PC-9 (cell line): ENCODE data around the gene PLEKHA5. TPM values are rescaled to one million over a fixed set of nuclear protein-coding genes. Genes with fewer than 3 reads are reported as not detected.
"Not testable (repeated sequence)": the region's sequence is repeated elsewhere in the genome, so short reads cannot be mapped to it uniquely, and the experiment has no call there.

Experiments
- BruUV-seq: library from RNA; stranded (reverse); fragments of 400-500 nt; replicated peaks from 2 replicates; lab custom pipeline; 2021; lab: Mats Ljungman, UMichigan
- CTCF ChIA-PET: fragments of 300-600 bp; sonication (Branson Sonifier 250); formaldehyde crosslinking; loops from one replicate; lab custom pipeline; 2022; ENCODE audit warnings: antibody characterized with exemption; lab: Charles Lee
- POLR2A ChIA-PET: fragments of 300-600 bp; sonication (Branson Sonifier 250); formaldehyde crosslinking; loops from one replicate; lab custom pipeline; 2022; ENCODE audit warnings: antibody characterized with exemption; ENCODE audit not compliant: unreplicated experiment; lab: Charles Lee
- DNase-seq, 2 experiments: peaks; one replicate each; pipeline versions ENCODE4 v3.0.0 to v3.0.0-alpha.2; 2015 to 2022; ENCODE audit warnings: mixed read lengths in 1 of 2
- H2AFZ ChIP-seq: fragments of 200-600 bp; sonication (generic); 2 replicates; pipeline ENCODE4 v1.8.1; 2017; ENCODE audit warnings: antibody characterized with exemption
- H3F3A ChIP-seq: fragments of 200-600 bp; sonication (generic); 2 replicates; pipeline ENCODE4 v1.8.1; 2017; ENCODE audit warnings: antibody characterized with exemption, mild to moderate bottlenecking, low read depth; ENCODE audit not compliant: insufficient read depth
- H3K27ac ChIP-seq: fragments of 200-600 bp; sonication (generic); 2 replicates; pipeline ENCODE4 v1.6.1; 2016; ENCODE audit warnings: mixed run types
- H3K27me3 ChIP-seq: fragments of 200-600 bp; sonication (generic); 2 replicates; pipeline ENCODE4 v1.6.1; 2016; ENCODE audit warnings: low read depth, mixed run types; ENCODE audit not compliant: insufficient read depth
- H3K36me3 ChIP-seq: fragments of 200-600 bp; sonication (generic); 2 replicates; pipeline ENCODE4 v1.6.1; 2016; ENCODE audit warnings: low read depth, mixed run types
- H3K4me1 ChIP-seq: fragments of 200-600 bp; sonication (generic); replicated peaks from 2 replicates; pipeline ENCODE4 v1.6.1; 2016; ENCODE audit warnings: mixed run types; ENCODE audit not compliant: insufficient read depth
- H3K4me2 ChIP-seq: fragments of 200-600 bp; sonication (generic); 2 replicates; pipeline ENCODE4 v1.6.1; 2017; ENCODE audit warnings: mixed run types
- H3K4me3 ChIP-seq: fragments of 200-600 bp; sonication (generic); 2 replicates; pipeline ENCODE4 v1.6.1; 2016; ENCODE audit warnings: mixed run types
- H3K79me2 ChIP-seq: fragments of 200-600 bp; sonication (generic); 2 replicates; pipeline ENCODE4 v1.6.1; 2017; ENCODE audit warnings: low read depth, mixed run types
- H3K9me2 ChIP-seq: fragments of 200-600 bp; sonication (generic); 2 replicates; pipeline ENCODE4 v1.8.1; 2017; ENCODE audit warnings: mild to moderate bottlenecking; ENCODE audit not compliant: insufficient read depth
- H3K9me3 ChIP-seq: fragments of 200-600 bp; sonication (generic); 2 replicates; pipeline ENCODE4 v1.8.1; 2016; ENCODE audit warnings: low read depth; ENCODE audit not compliant: insufficient read depth
- H4K20me1 ChIP-seq: fragments of 200-600 bp; sonication (generic); 2 replicates; pipeline ENCODE4 v1.8.1; 2017; ENCODE audit not compliant: insufficient read depth
- EZH2 ChIP-seq: fragments of 200-600 bp; sonication (generic); IDR thresholded peaks from 2 replicates; pipeline ENCODE4 v1.8.0; 2017; ENCODE audit warnings: antibody characterized with exemption, low read depth
- intact Hi-C: fragments of 100-400 bp; cut with micrococcal nuclease; formaldehyde crosslinking; loops from one replicate; pipeline ENCODE4 v1.10.0; 2022; ENCODE audit not compliant: unreplicated experiment
- total RNA-seq: library from RNA; stranded (reverse); gene quantifications from 2 replicates; pipeline ENCODE4 v1.2.3, GENCODE V29; 2021
- TF ChIP-seq, protein P1 (sequence below): fragments of 200-600 bp; sonication (generic); conservative IDR thresholded peaks from 2 replicates; pipeline ENCODE4 v1.6.1; 2017; ENCODE audit warnings: mixed run types, antibody characterized with exemption, mild to moderate bottlenecking, moderate library complexity

PLEKHA5 gene
- total RNA-seq, 1 experiment from 2014 or later: 54.1 TPM

GRCh38 chr12:19332196-19332595 lies 202.7 kb downstream of the PLEKHA5 start:
- Histone ChIP-seq H3K79me2 (no peaks in the 10 kb centered on the region), H4K20me1 (no peaks in the 10 kb centered on the region), H3K9me2 (0 out of 2 replicates have a peak, but pooled peaks cover 4% of the 10 kb centered on the region), H3F3A (no peaks in the 10 kb centered on the region; the same call in 1 of the 2 replicates), H3K27me3 (no peaks in the 10 kb centered on the region), H3K4me1 (no peaks in the 10 kb centered on the region), H3K4me2 (no peak overlapping the region), H3K36me3 (no peaks in the 10 kb centered on the region), H3K4me3 (no peak overlapping the region), H2AFZ (no peak overlapping the region), H3K9me3 (no peaks in the 10 kb centered on the region), H3K27ac (no peak overlapping the region)
- ChIA-PET POLR2A (no interaction called here), CTCF (no interaction called here)
- no peak for DNase-seq
- BruUV-seq: no TSS peak
- TF ChIP-seq, protein P1, sequence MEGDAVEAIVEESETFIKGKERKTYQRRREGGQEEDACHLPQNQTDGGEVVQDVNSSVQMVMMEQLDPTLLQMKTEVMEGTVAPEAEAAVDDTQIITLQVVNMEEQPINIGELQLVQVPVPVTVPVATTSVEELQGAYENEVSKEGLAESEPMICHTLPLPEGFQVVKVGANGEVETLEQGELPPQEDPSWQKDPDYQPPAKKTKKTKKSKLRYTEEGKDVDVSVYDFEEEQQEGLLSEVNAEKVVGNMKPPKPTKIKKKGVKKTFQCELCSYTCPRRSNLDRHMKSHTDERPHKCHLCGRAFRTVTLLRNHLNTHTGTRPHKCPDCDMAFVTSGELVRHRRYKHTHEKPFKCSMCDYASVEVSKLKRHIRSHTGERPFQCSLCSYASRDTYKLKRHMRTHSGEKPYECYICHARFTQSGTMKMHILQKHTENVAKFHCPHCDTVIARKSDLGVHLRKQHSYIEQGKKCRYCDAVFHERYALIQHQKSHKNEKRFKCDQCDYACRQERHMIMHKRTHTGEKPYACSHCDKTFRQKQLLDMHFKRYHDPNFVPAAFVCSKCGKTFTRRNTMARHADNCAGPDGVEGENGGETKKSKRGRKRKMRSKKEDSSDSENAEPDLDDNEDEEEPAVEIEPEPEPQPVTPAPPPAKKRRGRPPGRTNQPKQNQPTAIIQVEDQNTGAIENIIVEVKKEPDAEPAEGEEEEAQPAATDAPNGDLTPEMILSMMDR: no peak
- TF ChIP-seq EZH2: no peak
- intact Hi-C loops: no loop called here

GRCh38 chr12:19338405-19338804 lies 208.9 kb downstream of the PLEKHA5 start:
- no TSS peak for BruUV-seq
- no peaks in the 10 kb centered on the region for H3K27me3 ChIP-seq

GRCh38 chr12:19350850-19351249 lies 221.3 kb downstream of the PLEKHA5 start:
- H3K4me3 ChIP-seq, H3K27ac ChIP-seq, H3K36me3 ChIP-seq, H3K79me2 ChIP-seq, H3K27me3 ChIP-seq, H3K9me2 ChIP-seq, H3K4me2 ChIP-seq, H4K20me1 ChIP-seq, intact Hi-C loops, H3F3A ChIP-seq, H2AFZ ChIP-seq, DNase-seq, H3K9me3 ChIP-seq, POLR2A ChIA-PET, BruUV-seq, H3K4me1 ChIP-seq: not testable (repeated sequence)
- CTCF ChIA-PET: interaction anchor here (0.7 kb wide), 1 partner anchor 24 kb away, joined by 7 read pairs; no protein-coding TSS in a partner anchor

More at GRCh38 chr12:19338405-19338804, 208.9 kb downstream of the PLEKHA5 start:
- Histone ChIP-seq H3K4me3 (no peak overlapping the region), H3K79me2 (no peaks in the 10 kb centered on the region), H3K36me3 (0 out of 2 replicates have a peak, but pooled peaks cover 8% of the 10 kb centered on the region), H3K9me2 (no peaks in the 10 kb centered on the region), H3K9me3 (no peaks in the 10 kb centered on the region), H3K4me2 (no peak overlapping the region), H2AFZ (no peak overlapping the region), H3K27ac (no peak overlapping the region), H4K20me1 (no peaks in the 10 kb centered on the region), H3F3A (no peaks in the 10 kb centered on the region), H3K4me1 (no peaks in the 10 kb centered on the region)
- intact Hi-C loops: no loop called here
- TF ChIP-seq, protein P1: no peak
- no peak for TF ChIP-seq EZH2
- ChIA-PET CTCF (no interaction called here), POLR2A (no interaction called here)
- no peak for DNase-seq

DNA sequence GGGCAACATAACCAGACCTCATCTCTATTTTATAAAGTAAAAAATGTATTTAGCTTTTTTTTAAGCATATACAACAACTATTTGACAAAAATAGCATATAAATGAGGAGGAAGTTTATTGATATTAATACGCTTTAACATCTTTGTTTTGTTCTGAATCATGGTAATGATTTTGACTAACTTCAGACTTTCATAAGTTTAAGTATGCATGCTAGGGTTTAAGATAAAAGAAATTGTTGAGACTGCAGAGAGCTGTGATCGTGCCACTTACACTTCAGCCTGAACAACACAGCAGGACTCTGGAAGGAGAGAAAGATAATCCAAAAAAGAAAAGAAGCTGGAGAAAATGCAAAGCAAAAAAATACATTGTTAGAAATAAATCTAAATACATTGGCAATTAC lies 221.8 kb downstream of the PLEKHA5 start:
- Histone ChIP-seq H3F3A (no peaks in the 10 kb centered on the region), H3K27me3 (no peaks in the 10 kb centered on the region), H3K4me3 (no peak overlapping the region), H4K20me1 (no peaks in the 10 kb centered on the region), H3K79me2 (no peaks in the 10 kb centered on the region), H3K9me2 (no peaks in the 10 kb centered on the region), H3K4me1 (no peaks in the 10 kb centered on the region), H3K27ac (no peak overlapping the region), H3K9me3 (peaks cover 5% of the 10 kb centered on the region; the same call in 1 of the 2 replicates), H2AFZ (no peak overlapping the region), H3K4me2 (no peak overlapping the region), H3K36me3 (0 out of 2 replicates have a peak, but pooled peaks cover 9% of the 10 kb centered on the region)
- POLR2A ChIA-PET: no interaction called here
- no peak for DNase-seq
- BruUV-seq: no TSS peak
- intact Hi-C loops: no loop called here
- CTCF ChIA-PET: interaction anchor here (0.7 kb wide), 1 partner anchor 24 kb away, joined by 7 read pairs; no protein-coding TSS in a partner anchor
- TF ChIP-seq, protein P1: no peak
- TF ChIP-seq EZH2: no peak
